GM23338 (cell line): ENCODE measurements around the gene RBP5. TPM values are rescaled to one million over a fixed set of nuclear protein-coding genes. Genes with fewer than 3 reads are reported as not detected.

Experiments
- ATAC-seq: fragments of 200-7000 bp; cut with Tn5 transposase; 3 replicates; pipeline ENCODE4 v1.9.1; 2020
- DNase-seq: peaks from one replicate; pipeline ENCODE4 v3.0.0-alpha.2; 2015; ENCODE audit warnings: low spot score
- H2AFZ ChIP-seq: fragments of 200-600 bp; sonication (generic); 2 replicates; pipeline ENCODE4 v1.8.0; 2016; ENCODE audit warnings: antibody characterized with exemption, mild to moderate bottlenecking, moderate library complexity
- H3F3A ChIP-seq: fragments of 200-600 bp; sonication (generic); replicated peaks from 2 replicates; pipeline ENCODE4 v1.8.0; 2017; ENCODE audit warnings: antibody characterized with exemption, mixed run types, low read depth
- H3K27ac ChIP-seq: fragments of 200-600 bp; sonication (generic); 2 replicates; pipeline ENCODE4 v1.6.1; 2016; ENCODE audit warnings: low read depth
- H3K27me3 ChIP-seq: fragments of 200-600 bp; sonication (generic); 2 replicates; pipeline ENCODE4 v1.8.0; 2016; ENCODE audit warnings: mild to moderate bottlenecking, mixed run types, moderate library complexity; ENCODE audit not compliant: insufficient read depth
- H3K36me3 ChIP-seq: fragments of 200-600 bp; sonication (generic); 2 replicates; pipeline ENCODE4 v1.8.0; 2016; ENCODE audit warnings: mild to moderate bottlenecking; ENCODE audit not compliant: insufficient read depth
- H3K4me1 ChIP-seq: fragments of 200-600 bp; sonication (generic); 2 replicates; pipeline ENCODE4 v1.8.0; 2016; ENCODE audit warnings: mild to moderate bottlenecking, moderate library complexity; ENCODE audit not compliant: insufficient read depth
- H3K4me2 ChIP-seq: fragments of 200-600 bp; sonication (generic); 2 replicates; pipeline ENCODE4 v1.7.1; 2017; ENCODE audit warnings: mixed run types
- H3K4me3 ChIP-seq: fragments of 200-600 bp; sonication (generic); 2 replicates; pipeline ENCODE4 v1.6.1; 2016; ENCODE audit warnings: mixed run types
- H3K79me2 ChIP-seq: fragments of 200-600 bp; sonication (generic); replicated peaks from 2 replicates; pipeline ENCODE4 v1.8.0; 2017; ENCODE audit warnings: mild to moderate bottlenecking; ENCODE audit not compliant: insufficient read depth
- H3K9me2 ChIP-seq: fragments of 200-600 bp; sonication (generic); 2 replicates; pipeline ENCODE4 v1.8.0; 2017; ENCODE audit not compliant: insufficient read depth
- H4K20me1 ChIP-seq: fragments of 200-600 bp; sonication (generic); replicated peaks from 2 replicates; pipeline ENCODE4 v1.8.0; 2017; ENCODE audit warnings: mild to moderate bottlenecking; ENCODE audit not compliant: insufficient read depth
- H3K27ac Mint-ChIP-seq: 2 replicates; pipeline ENCODE4 v1.8.0; 2020; ENCODE audit warnings: inconsistent platforms, mild to moderate bottlenecking, moderate library complexity, mixed read lengths
- H3K27me3 Mint-ChIP-seq: 3 replicates; pipeline ENCODE4 v1.8.0; 2022; ENCODE audit warnings: low read depth, mild to moderate bottlenecking, moderate library complexity, mixed read lengths, inconsistent platforms; ENCODE audit not compliant: insufficient read depth, poor library complexity
- H3K36me3 Mint-ChIP-seq: 3 replicates; pipeline ENCODE4 v1.8.0; 2021; ENCODE audit warnings: low read depth, mild to moderate bottlenecking, inconsistent platforms, moderate library complexity, mixed read lengths
- H3K4me1 Mint-ChIP-seq: 3 replicates; pipeline ENCODE4 v1.8.0; 2020; ENCODE audit warnings: mild to moderate bottlenecking, inconsistent platforms, mixed read lengths
- H3K4me3 Mint-ChIP-seq: 3 replicates; pipeline ENCODE4 v1.8.0; 2021; ENCODE audit warnings: moderate library complexity, mild to moderate bottlenecking, inconsistent platforms, mixed read lengths
- H3K9me3 Mint-ChIP-seq: 3 replicates; pipeline ENCODE4 v1.8.0; 2020; ENCODE audit warnings: moderate library complexity, mild to moderate bottlenecking, inconsistent platforms, mixed read lengths
- CREB1 ChIP-seq: fragments of 250-450 bp; sonication (Bioruptor Pico); IDR thresholded peaks from 2 replicates; pipeline ENCODE4 v1.5.0; 2020; ENCODE audit warnings: low read depth, mild to moderate bottlenecking, moderate library complexity
- EZH2 ChIP-seq: fragments of 200-600 bp; sonication (generic); IDR thresholded peaks from one replicate; pipeline ENCODE4 v1.8.0; 2017; ENCODE audit warnings: antibody characterized with exemption, mild to moderate bottlenecking, low read depth; ENCODE audit not compliant: unreplicated experiment
- EZH2phosphoT487 ChIP-seq: fragments of 200-600 bp; sonication (generic); IDR thresholded peaks from one replicate; pipeline ENCODE4 v1.8.1; 2018; ENCODE audit warnings: antibody characterized with exemption; ENCODE audit not compliant: unreplicated experiment
- JUNB ChIP-seq: IDR thresholded peaks from one replicate; pipeline ENCODE4 v1.6.1; 2016; ENCODE audit warnings: antibody characterized with exemption; ENCODE audit not compliant: unreplicated experiment
- NANOG ChIP-seq: IDR thresholded peaks from 2 replicates; pipeline ENCODE4 v1.6.1; 2016; ENCODE audit warnings: antibody characterized with exemption, borderline replicate concordance
- POLR2AphosphoS5 ChIP-seq: IDR thresholded peaks from 2 replicates; pipeline ENCODE4 v1.6.1; 2016; ENCODE audit warnings: antibody characterized with exemption, low read depth
- STAT1 ChIP-seq: IDR thresholded peaks from one replicate; pipeline ENCODE4 v1.6.1; 2016; ENCODE audit warnings: antibody characterized with exemption; ENCODE audit not compliant: unreplicated experiment
- ZNF114 ChIP-seq: fragments of 250-450 bp; sonication (Bioruptor Pico); IDR thresholded peaks from 2 replicates; pipeline ENCODE4 v1.5.0; 2020; ENCODE audit warnings: mild to moderate bottlenecking, moderate library complexity
- ZNF331 ChIP-seq: fragments of 250-450 bp; sonication (Bioruptor Pico); IDR thresholded peaks from 2 replicates; pipeline ENCODE4 v1.5.0; 2020; ENCODE audit warnings: low read depth, mild to moderate bottlenecking, moderate library complexity
- polyA plus RNA-seq: library from polyadenylated mRNA; unstranded; fragments of >200 nt; fragmentation: Nextera tagmentation; extraction: Ambion mirVana; gene quantifications from 2 replicates; pipeline ENCODE4 v1.2.1, GENCODE V29; 2016
- total RNA-seq: library from RNA; depleted of rRNA; stranded (reverse); fragments of >200 nt; shearing (Covaris generic); gene quantifications from 2 replicates; pipeline ENCODE4 v1.2.3, GENCODE V29; 2014
- TF ChIP-seq, protein P1 (sequence below): IDR thresholded peaks from 2 replicates; pipeline ENCODE4 v1.6.1; 2016; ENCODE audit warnings: antibody characterized with exemption
- TF ChIP-seq, protein P2 (sequence below): IDR thresholded peaks from one replicate; pipeline ENCODE4 v1.6.1; 2018; ENCODE audit warnings: antibody characterized with exemption; ENCODE audit not compliant: unreplicated experiment
- TF ChIP-seq, protein P3 (sequence below), 2 experiments: fragments of 200-600 bp in 1 of 2; sonication (generic) in 1 of 2; conservative IDR thresholded peaks; 2 replicates each; pipeline versions ENCODE4 v1.5.1 to v1.6.1; 2016 to 2017; ENCODE audit warnings: antibody characterized with exemption in 2 of 2, low read depth in 2 of 2, mild to moderate bottlenecking in 2 of 2, moderate library complexity in 1 of 2
- TF ChIP-seq, protein P4 (sequence below): fragments of 250-450 bp; sonication (Bioruptor Pico); IDR thresholded peaks from 2 replicates; pipeline ENCODE4 v1.5.0; 2020; ENCODE audit warnings: mild to moderate bottlenecking, moderate library complexity

The RBP5 gene
- total and polyA plus RNA-seq, 2 experiments from 2014 or later, result 1.2 to 3.0 TPM

DNA sequence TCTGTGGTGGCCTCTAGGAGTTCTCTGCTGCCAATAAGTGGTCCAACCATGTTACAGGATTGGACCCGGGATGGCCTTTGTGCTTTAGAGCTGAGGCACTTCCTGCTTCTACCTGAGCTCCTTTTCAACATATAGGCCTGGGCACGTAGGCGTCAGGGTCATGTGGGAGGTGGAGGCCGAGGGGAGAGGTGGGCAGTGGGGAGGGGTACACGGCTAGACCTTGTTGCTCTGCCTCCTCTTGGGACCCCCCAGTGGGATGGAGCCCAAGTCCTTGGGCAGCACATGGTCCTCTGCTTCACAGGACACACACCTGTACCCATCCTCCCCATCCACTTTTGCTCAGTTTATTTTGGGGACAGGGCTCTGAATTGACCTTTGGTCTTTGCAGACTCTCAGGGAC lies 7.4 kb downstream of the RBP5 start:
- TF ChIP-seq EZH2phosphoT487, result no peak
- TF ChIP-seq CREB1 (CRISPR knock-in tag), result no peak
- TF ChIP-seq NANOG, result no peak
- TF ChIP-seq ZNF114 (CRISPR knock-in tag), result no peak
- no peak for TF ChIP-seq STAT1
- TF ChIP-seq JUNB, result no peak
- no peak for TF ChIP-seq EZH2
- TF ChIP-seq, protein P1, sequence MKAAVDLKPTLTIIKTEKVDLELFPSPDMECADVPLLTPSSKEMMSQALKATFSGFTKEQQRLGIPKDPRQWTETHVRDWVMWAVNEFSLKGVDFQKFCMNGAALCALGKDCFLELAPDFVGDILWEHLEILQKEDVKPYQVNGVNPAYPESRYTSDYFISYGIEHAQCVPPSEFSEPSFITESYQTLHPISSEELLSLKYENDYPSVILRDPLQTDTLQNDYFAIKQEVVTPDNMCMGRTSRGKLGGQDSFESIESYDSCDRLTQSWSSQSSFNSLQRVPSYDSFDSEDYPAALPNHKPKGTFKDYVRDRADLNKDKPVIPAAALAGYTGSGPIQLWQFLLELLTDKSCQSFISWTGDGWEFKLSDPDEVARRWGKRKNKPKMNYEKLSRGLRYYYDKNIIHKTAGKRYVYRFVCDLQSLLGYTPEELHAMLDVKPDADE, result no peak
- TF ChIP-seq, protein P2, sequence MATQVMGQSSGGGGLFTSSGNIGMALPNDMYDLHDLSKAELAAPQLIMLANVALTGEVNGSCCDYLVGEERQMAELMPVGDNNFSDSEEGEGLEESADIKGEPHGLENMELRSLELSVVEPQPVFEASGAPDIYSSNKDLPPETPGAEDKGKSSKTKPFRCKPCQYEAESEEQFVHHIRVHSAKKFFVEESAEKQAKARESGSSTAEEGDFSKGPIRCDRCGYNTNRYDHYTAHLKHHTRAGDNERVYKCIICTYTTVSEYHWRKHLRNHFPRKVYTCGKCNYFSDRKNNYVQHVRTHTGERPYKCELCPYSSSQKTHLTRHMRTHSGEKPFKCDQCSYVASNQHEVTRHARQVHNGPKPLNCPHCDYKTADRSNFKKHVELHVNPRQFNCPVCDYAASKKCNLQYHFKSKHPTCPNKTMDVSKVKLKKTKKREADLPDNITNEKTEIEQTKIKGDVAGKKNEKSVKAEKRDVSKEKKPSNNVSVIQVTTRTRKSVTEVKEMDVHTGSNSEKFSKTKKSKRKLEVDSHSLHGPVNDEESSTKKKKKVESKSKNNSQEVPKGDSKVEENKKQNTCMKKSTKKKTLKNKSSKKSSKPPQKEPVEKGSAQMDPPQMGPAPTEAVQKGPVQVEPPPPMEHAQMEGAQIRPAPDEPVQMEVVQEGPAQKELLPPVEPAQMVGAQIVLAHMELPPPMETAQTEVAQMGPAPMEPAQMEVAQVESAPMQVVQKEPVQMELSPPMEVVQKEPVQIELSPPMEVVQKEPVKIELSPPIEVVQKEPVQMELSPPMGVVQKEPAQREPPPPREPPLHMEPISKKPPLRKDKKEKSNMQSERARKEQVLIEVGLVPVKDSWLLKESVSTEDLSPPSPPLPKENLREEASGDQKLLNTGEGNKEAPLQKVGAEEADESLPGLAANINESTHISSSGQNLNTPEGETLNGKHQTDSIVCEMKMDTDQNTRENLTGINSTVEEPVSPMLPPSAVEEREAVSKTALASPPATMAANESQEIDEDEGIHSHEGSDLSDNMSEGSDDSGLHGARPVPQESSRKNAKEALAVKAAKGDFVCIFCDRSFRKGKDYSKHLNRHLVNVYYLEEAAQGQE, result no peak
- TF ChIP-seq, protein P3, sequence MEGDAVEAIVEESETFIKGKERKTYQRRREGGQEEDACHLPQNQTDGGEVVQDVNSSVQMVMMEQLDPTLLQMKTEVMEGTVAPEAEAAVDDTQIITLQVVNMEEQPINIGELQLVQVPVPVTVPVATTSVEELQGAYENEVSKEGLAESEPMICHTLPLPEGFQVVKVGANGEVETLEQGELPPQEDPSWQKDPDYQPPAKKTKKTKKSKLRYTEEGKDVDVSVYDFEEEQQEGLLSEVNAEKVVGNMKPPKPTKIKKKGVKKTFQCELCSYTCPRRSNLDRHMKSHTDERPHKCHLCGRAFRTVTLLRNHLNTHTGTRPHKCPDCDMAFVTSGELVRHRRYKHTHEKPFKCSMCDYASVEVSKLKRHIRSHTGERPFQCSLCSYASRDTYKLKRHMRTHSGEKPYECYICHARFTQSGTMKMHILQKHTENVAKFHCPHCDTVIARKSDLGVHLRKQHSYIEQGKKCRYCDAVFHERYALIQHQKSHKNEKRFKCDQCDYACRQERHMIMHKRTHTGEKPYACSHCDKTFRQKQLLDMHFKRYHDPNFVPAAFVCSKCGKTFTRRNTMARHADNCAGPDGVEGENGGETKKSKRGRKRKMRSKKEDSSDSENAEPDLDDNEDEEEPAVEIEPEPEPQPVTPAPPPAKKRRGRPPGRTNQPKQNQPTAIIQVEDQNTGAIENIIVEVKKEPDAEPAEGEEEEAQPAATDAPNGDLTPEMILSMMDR (conservative IDR thresholded peaks at IDR 0.05; ENCODE audit: low read depth in 2 of 2), result no peak
- TF ChIP-seq, protein P4, sequence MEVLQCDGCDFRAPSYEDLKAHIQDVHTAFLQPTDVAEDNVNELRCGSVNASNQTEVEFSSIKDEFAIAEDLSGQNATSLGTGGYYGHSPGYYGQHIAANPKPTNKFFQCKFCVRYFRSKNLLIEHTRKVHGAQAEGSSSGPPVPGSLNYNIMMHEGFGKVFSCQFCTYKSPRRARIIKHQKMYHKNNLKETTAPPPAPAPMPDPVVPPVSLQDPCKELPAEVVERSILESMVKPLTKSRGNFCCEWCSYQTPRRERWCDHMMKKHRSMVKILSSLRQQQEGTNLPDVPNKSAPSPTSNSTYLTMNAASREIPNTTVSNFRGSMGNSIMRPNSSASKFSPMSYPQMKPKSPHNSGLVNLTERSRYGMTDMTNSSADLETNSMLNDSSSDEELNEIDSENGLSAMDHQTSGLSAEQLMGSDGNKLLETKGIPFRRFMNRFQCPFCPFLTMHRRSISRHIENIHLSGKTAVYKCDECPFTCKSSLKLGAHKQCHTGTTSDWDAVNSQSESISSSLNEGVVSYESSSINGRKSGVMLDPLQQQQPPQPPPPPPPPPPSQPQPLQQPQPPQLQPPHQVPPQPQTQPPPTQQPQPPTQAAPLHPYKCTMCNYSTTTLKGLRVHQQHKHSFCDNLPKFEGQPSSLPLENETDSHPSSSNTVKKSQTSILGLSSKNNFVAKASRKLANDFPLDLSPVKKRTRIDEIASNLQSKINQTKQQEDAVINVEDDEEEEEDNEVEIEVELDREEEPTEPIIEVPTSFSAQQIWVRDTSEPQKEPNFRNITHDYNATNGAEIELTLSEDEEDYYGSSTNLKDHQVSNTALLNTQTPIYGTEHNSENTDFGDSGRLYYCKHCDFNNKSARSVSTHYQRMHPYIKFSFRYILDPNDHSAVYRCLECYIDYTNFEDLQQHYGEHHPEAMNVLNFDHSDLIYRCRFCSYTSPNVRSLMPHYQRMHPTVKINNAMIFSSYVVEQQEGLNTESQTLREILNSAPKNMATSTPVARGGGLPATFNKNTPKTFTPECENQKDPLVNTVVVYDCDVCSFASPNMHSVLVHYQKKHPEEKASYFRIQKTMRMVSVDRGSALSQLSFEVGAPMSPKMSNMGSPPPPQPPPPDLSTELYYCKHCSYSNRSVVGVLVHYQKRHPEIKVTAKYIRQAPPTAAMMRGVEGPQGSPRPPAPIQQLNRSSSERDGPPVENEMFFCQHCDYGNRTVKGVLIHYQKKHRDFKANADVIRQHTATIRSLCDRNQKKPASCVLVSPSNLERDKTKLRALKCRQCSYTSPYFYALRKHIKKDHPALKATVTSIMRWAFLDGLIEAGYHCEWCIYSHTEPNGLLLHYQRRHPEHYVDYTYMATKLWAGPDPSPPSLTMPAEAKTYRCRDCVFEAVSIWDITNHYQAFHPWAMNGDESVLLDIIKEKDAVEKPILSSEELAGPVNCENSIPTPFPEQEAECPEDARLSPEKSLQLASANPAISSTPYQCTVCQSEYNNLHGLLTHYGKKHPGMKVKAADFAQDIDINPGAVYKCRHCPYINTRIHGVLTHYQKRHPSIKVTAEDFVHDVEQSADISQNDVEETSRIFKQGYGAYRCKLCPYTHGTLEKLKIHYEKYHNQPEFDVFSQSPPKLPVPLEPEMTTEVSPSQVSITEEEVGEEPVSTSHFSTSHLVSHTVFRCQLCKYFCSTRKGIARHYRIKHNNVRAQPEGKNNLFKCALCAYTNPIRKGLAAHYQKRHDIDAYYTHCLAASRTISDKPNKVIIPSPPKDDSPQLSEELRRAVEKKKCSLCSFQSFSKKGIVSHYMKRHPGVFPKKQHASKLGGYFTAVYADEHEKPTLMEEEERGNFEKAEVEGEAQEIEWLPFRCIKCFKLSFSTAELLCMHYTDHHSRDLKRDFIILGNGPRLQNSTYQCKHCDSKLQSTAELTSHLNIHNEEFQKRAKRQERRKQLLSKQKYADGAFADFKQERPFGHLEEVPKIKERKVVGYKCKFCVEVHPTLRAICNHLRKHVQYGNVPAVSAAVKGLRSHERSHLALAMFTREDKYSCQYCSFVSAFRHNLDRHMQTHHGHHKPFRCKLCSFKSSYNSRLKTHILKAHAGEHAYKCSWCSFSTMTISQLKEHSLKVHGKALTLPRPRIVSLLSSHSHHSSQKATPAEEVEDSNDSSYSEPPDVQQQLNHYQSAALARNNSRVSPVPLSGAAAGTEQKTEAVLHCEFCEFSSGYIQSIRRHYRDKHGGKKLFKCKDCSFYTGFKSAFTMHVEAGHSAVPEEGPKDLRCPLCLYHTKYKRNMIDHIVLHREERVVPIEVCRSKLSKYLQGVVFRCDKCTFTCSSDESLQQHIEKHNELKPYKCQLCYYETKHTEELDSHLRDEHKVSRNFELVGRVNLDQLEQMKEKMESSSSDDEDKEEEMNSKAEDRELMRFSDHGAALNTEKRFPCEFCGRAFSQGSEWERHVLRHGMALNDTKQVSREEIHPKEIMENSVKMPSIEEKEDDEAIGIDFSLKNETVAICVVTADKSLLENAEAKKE, result no peak
- TF ChIP-seq ZNF331 (CRISPR knock-in tag), result no peak
- TF ChIP-seq POLR2AphosphoS5, result no peak
- peaks cover 3% of the 10 kb centered on the region for H3K27me3 Mint-ChIP-seq
- no peak overlapping the region for H3K27ac Mint-ChIP-seq
- Histone ChIP-seq H3K4me2 (no peak overlapping the region), H3K27me3 (no peaks in the 10 kb centered on the region), H3K4me3 (no peak overlapping the region), H3K4me1 (no peaks in the 10 kb centered on the region), H3F3A (no peaks in the 10 kb centered on the region), H3K9me2 (no peaks in the 10 kb centered on the region), H4K20me1 (no peaks in the 10 kb centered on the region), H3K79me2 (no peaks in the 10 kb centered on the region), H2AFZ (no peak overlapping the region), H3K27ac (no peak overlapping the region), H3K36me3 (no peaks in the 10 kb centered on the region)
- H3K36me3 Mint-ChIP-seq, result no peaks in the 10 kb centered on the region; the same call in 2 of the 3 replicates
- no peak overlapping the region for H3K4me3 Mint-ChIP-seq
- H3K4me1 Mint-ChIP-seq, result peaks cover 10% of the 10 kb centered on the region
- DNase-seq, result no peak
- ATAC-seq, result no peak
- H3K9me3 Mint-ChIP-seq, result no peaks in the 10 kb centered on the region
